Esophagus muscularis mucosa (tissue), 4 donors: ENCODE data around the gene SLC25A29. TPM values are rescaled to one million over a fixed set of nuclear protein-coding genes. Genes with fewer than 3 reads are reported as not detected.
A peak's percentile ranks its signal among the peaks of the same experiment; 100 is the strongest.
"Not testable (repeated sequence)": the region's sequence is repeated elsewhere in the genome, so short reads cannot be mapped to it uniquely, and the experiment has no call there.

Source experiments
- DNase-seq: peaks from one replicate; pipeline ENCODE4 v3.0.0-alpha.2; 2017; ENCODE audit errors: extremely low spot score
- H3K27ac ChIP-seq, 4 donors: fragments of 200-600 bp; sonication (generic); replicated peaks in 1 of 4; 1 replicate in 3 of 4; 2 replicates in 1 of 4; pipeline ENCODE4 v1.5.1; 2016 to 2019; ENCODE audit warnings: mild to moderate bottlenecking in 1 of 4
- H3K27me3 ChIP-seq, 4 donors: fragments of 200-600 bp; sonication (generic); one replicate each; pipeline versions ENCODE4 v1.5.1 to v1.6.0; 2016 to 2019
- H3K36me3 ChIP-seq, 4 donors: fragments of 200-600 bp; sonication (generic); one replicate each; pipeline ENCODE4 v1.5.1; 2016 to 2019
- H3K4me1 ChIP-seq, 4 donors: fragments of 200-600 bp; sonication (generic); one replicate each; pipeline ENCODE4 v1.5.1; 2016 to 2019
- H3K4me3 ChIP-seq, 4 donors: fragments of 200-600 bp; sonication (generic); 1 replicate in 2 of 4; 2 replicates in 2 of 4; pipeline ENCODE4 v1.5.1; 2016 to 2019; ENCODE audit warnings: mild to moderate bottlenecking in 4 of 4, moderate library complexity in 1 of 4
- H3K9me3 ChIP-seq, 4 donors: fragments of 200-600 bp; sonication (generic); 1 replicate in 3 of 4; 2 replicates in 1 of 4; pipeline ENCODE4 v1.5.1; 2016 to 2019
- CTCF ChIP-seq, 3 experiments: fragments of 200-600 bp in 2 of 3; fragments of 450-650 bp in 1 of 3; sonication (generic) in 2 of 3; IDR thresholded peaks; one replicate each; pipeline ENCODE4 v1.5.1; 2017 to 2019; ENCODE audit warnings: antibody characterized with exemption in 3 of 3, mild to moderate bottlenecking in 2 of 3, moderate library complexity in 1 of 3
- EP300 ChIP-seq: sonication (generic); formaldehyde crosslinking; IDR thresholded peaks from one replicate; pipeline ENCODE4 v1.6.1; 2017; ENCODE audit warnings: antibody characterized with exemption
- POLR2A ChIP-seq: fragments of 450-650 bp; IDR thresholded peaks from one replicate; pipeline ENCODE4 v1.6.1; 2017; ENCODE audit warnings: antibody characterized with exemption, moderate library complexity, mild to moderate bottlenecking, low read depth
- POLR2AphosphoS5 ChIP-seq, 2 donors: sonication (generic); formaldehyde crosslinking; IDR thresholded peaks; one replicate each; pipeline ENCODE4 v1.6.1; 2017; ENCODE audit warnings: antibody characterized with exemption in 2 of 2
- WGBS: methylation state at CpG from one replicate; pipeline ENCODE4 v1.1.5; 2018; 5-methylcytosine and 5-hydroxymethylcytosine counted together
- intact Hi-C: fragments of 100-400 bp; cut with DNase I; formaldehyde crosslinking; loops from one replicate; pipeline ENCODE4 v1.15.1; 2023
- total RNA-seq, 4 donors: library from RNA; depleted of rRNA; stranded (reverse); fragments of >200 nt; gene quantifications; one replicate each; pipeline versions ENCODE4 v1.1.0 to v1.2.1, GENCODE V29; 2016

The SLC25A29 gene
- total RNA-seq, 4 donors from 2014 or later: 37.4 to 63.0 (median 49.2) TPM

- Histone ChIP-seq H3K27me3 (peaks cover 0 to 5% (median 0%) of the 10 kb centered on the region in 4 donors), H3K27ac (peak overlapping the region in 3 of 4 donors; percentile 2 to 35 (median 23)), H3K4me3 (no peak overlapping the region), H3K4me1 (peaks cover 26 to 49% (median 45%) of the 10 kb centered on the region in 4 donors), H3K36me3 (no peaks in the 10 kb centered on the region), H3K9me3 (no peaks in the 10 kb centered on the region)
- WGBS: 77% methylated on average over 6 of the region's 8 CpGs
- no peak for DNase-seq
- TF ChIP-seq POLR2A (no peak), POLR2AphosphoS5 (IDR thresholded peaks at IDR 0.05) (peak in 1 of 2 donors; percentile 50)
- intact Hi-C loops: loop anchor here (5.0 kb wide), 1 partner anchor 68 kb away; the partner anchor contains the start of gene WDR25
Observed at GRCh38 chr14:100309028-100309737, 2.9 kb upstream of the SLC25A29 start.

- H3K4me3 ChIP-seq, DNase-seq, H3K27me3 ChIP-seq, H3K9me3 ChIP-seq, H3K36me3 ChIP-seq: not testable (repeated sequence)
- peaks cover 28 to 57% (median 52%) of the 10 kb centered on the region in 4 donors for H3K4me1 ChIP-seq
- 88% methylated on average over 6 of the region's 6 CpGs for WGBS
- intact Hi-C loops: loop anchor here (5.0 kb wide), 1 partner anchor 69 kb away; the partner anchor contains the start of gene WDR25
- H3K27ac ChIP-seq: peak overlapping the region in 1 of 4 donors; percentile 89
Observed at GRCh38 chr14:100308427-100308792, 2.2 kb upstream of the SLC25A29 start.

GRCh38 chr14:100307766-100308426, 1.7 kb upstream of the SLC25A29 start:
- DNase-seq: no peak
- Histone ChIP-seq H3K9me3 (no peaks in the 10 kb centered on the region), H3K27ac (peak overlapping the region; percentile 89 to 93 (median 89)), H3K4me1 (peaks cover 28 to 62% (median 58%) of the 10 kb centered on the region in 4 donors), H3K36me3 (no peaks in the 10 kb centered on the region), H3K27me3 (peaks cover 0 to under 1% (median 0%) of the 10 kb centered on the region in 4 donors), H3K4me3 (peak overlapping the region; percentile 82 to 98 (median 88))
- intact Hi-C loops: loop anchor here (5.0 kb wide), 1 partner anchor 69 kb away; the partner anchor contains the start of gene WDR25
- 83% methylated on average over 5 of the region's 5 CpGs for WGBS
- TF ChIP-seq POLR2AphosphoS5 (IDR thresholded peaks at IDR 0.05) (no peak), POLR2A (no peak), EP300 (no peak), CTCF (IDR thresholded peaks at IDR 0.05) (no peak)

- intact Hi-C loops: loop anchor here (5.0 kb wide), 1 partner anchor 70 kb away; the partner anchor contains the start of gene WDR25
- WGBS: 11% methylated on average over 9 of the region's 49 CpGs
- TF ChIP-seq CTCF (IDR thresholded peaks at IDR 0.05) (no peak), POLR2AphosphoS5 (IDR thresholded peaks at IDR 0.05) (no peak), EP300 (no peak), POLR2A (no peak)
- Histone ChIP-seq H3K9me3 (no peaks in the 10 kb centered on the region), H3K27ac (peak overlapping the region; percentile 89 to 93 (median 89)), H3K27me3 (no peaks in the 10 kb centered on the region), H3K4me1 (peaks cover 31 to 69% (median 65%) of the 10 kb centered on the region in 4 donors), H3K4me3 (peak overlapping the region; percentile 82 to 98 (median 88)), H3K36me3 (no peaks in the 10 kb centered on the region)
- no peak for DNase-seq
Observed at GRCh38 chr14:100306998-100307765, 938 bp upstream of the SLC25A29 start.

- H3K36me3 ChIP-seq: no peaks in the 10 kb centered on the region
- H3K27ac ChIP-seq: peak overlapping the region; percentile 89 to 93 (median 89)
- no peaks in the 10 kb centered on the region for H3K27me3 ChIP-seq
- intact Hi-C loops: loop anchor here (5.0 kb wide), 1 partner anchor 72 kb away; the partner anchor contains the start of gene WDR25
- TF ChIP-seq CTCF (IDR thresholded peaks at IDR 0.05) (peak in 1 of 3 experiments; percentile 1), POLR2AphosphoS5 (IDR thresholded peaks at IDR 0.05) (peak in 1 of 2 donors; percentile 15), EP300 (no peak)
- DNase-seq: no peak
- peak overlapping the region; percentile 82 to 98 (median 88) for H3K4me3 ChIP-seq
- peaks cover 31 to 73% (median 66%) of the 10 kb centered on the region in 4 donors for H3K4me1 ChIP-seq
- H3K9me3 ChIP-seq: no peaks in the 10 kb centered on the region
- WGBS: 3% methylated on average over 5 of the region's 65 CpGs
Observed at GRCh38 chr14:100305324-100306100, 732 bp downstream of the SLC25A29 start.
